MG63 (cell line): ENCODE results near the gene RABGAP1L. TPM values are rescaled to one million over a fixed set of nuclear protein-coding genes. Genes with fewer than 3 reads are reported as not detected.
"Not testable (repeated sequence)": the region's sequence is repeated elsewhere in the genome, so short reads cannot be mapped to it uniquely, and the experiment has no call there.

Experiments used
- DNase-seq: peaks from one replicate; pipeline ENCODE4 v3.0.0-alpha.2; 2020
- H3K27me3 ChIP-seq: fragments of 250-450 bp; sonication (Bioruptor Pico); 2 replicates; pipeline ENCODE4 v1.5.1; 2020; ENCODE audit warnings: mild to moderate bottlenecking, moderate library complexity
- H3K36me3 ChIP-seq: fragments of 250-450 bp; sonication (Bioruptor Pico); 2 replicates; pipeline ENCODE4 v1.5.1; 2020; ENCODE audit warnings: mild to moderate bottlenecking, moderate library complexity
- H3K4me3 ChIP-seq: fragments of 250-450 bp; sonication (Bioruptor Pico); 2 replicates; pipeline ENCODE4 v1.5.1; 2020; ENCODE audit warnings: mild to moderate bottlenecking, moderate library complexity
- H3K9me3 ChIP-seq: fragments of 250-450 bp; sonication (Bioruptor Pico); 2 replicates; pipeline ENCODE4 v1.5.1; 2020; ENCODE audit warnings: mild to moderate bottlenecking, moderate library complexity
- total RNA-seq: library from RNA; depleted of rRNA; stranded (reverse); fragments of >200 nt; shearing (Covaris generic); gene quantifications from 2 replicates; pipeline ENCODE4 v1.2.3, GENCODE V29; 2014; ENCODE audit warnings: low replicate concordance

Gene RABGAP1L
- total RNA-seq, 1 experiment from 2014 or later: 14.8 TPM

GRCh38 chr1:174242856-174243255 lies 83.5 kb downstream of the RABGAP1L start:
- no peaks in the 10 kb centered on the region for H3K9me3 ChIP-seq
- no peak for DNase-seq
- H3K27me3 ChIP-seq: no peaks in the 10 kb centered on the region
- peaks cover 3% of the 10 kb centered on the region; the same call in 1 of the 2 replicates for H3K36me3 ChIP-seq
- H3K4me3 ChIP-seq: no peak overlapping the region

GRCh38 chr1:174243451-174244000 lies 84.2 kb downstream of the RABGAP1L start:
- H3K27me3 ChIP-seq: no peaks in the 10 kb centered on the region
- no peak for DNase-seq
- H3K36me3 ChIP-seq: peaks cover 3% of the 10 kb centered on the region; the same call in 1 of the 2 replicates
- H3K4me3 ChIP-seq: no peak overlapping the region
- no peaks in the 10 kb centered on the region for H3K9me3 ChIP-seq

GRCh38 chr1:174244017-174244416 lies 84.7 kb downstream of the RABGAP1L start:
- Histone ChIP-seq H3K9me3 (no peaks in the 10 kb centered on the region), H3K27me3 (no peaks in the 10 kb centered on the region), H3K36me3 (peaks cover 3% of the 10 kb centered on the region; the same call in 1 of the 2 replicates), H3K4me3 (no peak overlapping the region)
- DNase-seq: no peak

- Histone ChIP-seq H3K27me3 (no peaks in the 10 kb centered on the region), H3K36me3 (peaks cover 3% of the 10 kb centered on the region; the same call in 1 of the 2 replicates), H3K9me3 (no peaks in the 10 kb centered on the region), H3K4me3 (no peak overlapping the region)
- no peak for DNase-seq
Observed at GRCh38 chr1:174247472-174247871, 88.2 kb downstream of the RABGAP1L start.

GRCh38 chr1:174248041-174248440 lies 88.7 kb downstream of the RABGAP1L start:
- Histone ChIP-seq H3K27me3 (no peaks in the 10 kb centered on the region), H3K9me3 (no peaks in the 10 kb centered on the region), H3K4me3 (no peak overlapping the region), H3K36me3 (peaks cover 3% of the 10 kb centered on the region; the same call in 1 of the 2 replicates)
- DNase-seq: no peak

- not testable (repeated sequence) for H3K9me3 ChIP-seq, H3K36me3 ChIP-seq, H3K4me3 ChIP-seq, DNase-seq, H3K27me3 ChIP-seq
Observed at GRCh38 chr1:174256386-174256785, 97.1 kb downstream of the RABGAP1L start.

GRCh38 chr1:174258148-174258550 lies 98.8 kb downstream of the RABGAP1L start:
- no peaks in the 10 kb centered on the region for H3K27me3 ChIP-seq
- H3K9me3 ChIP-seq: no peaks in the 10 kb centered on the region
- no peak overlapping the region for H3K4me3 ChIP-seq
- H3K36me3 ChIP-seq: no peaks in the 10 kb centered on the region
- DNase-seq: no peak

- H3K36me3 ChIP-seq: no peaks in the 10 kb centered on the region
- H3K27me3 ChIP-seq: no peaks in the 10 kb centered on the region
- H3K9me3 ChIP-seq: no peaks in the 10 kb centered on the region
- no peak overlapping the region for H3K4me3 ChIP-seq
- DNase-seq: peak; percentile 2
Observed at GRCh38 chr1:174262349-174263241, 103.3 kb downstream of the RABGAP1L start.

GRCh38 chr1:174265282-174265681 lies 106.0 kb downstream of the RABGAP1L start:
- Histone ChIP-seq H3K27me3 (no peaks in the 10 kb centered on the region), H3K9me3 (no peaks in the 10 kb centered on the region), H3K4me3 (no peak overlapping the region), H3K36me3 (no peaks in the 10 kb centered on the region)
- no peak for DNase-seq

GRCh38 chr1:174266476-174266875 lies 107.2 kb downstream of the RABGAP1L start:
- no peak for DNase-seq
- no peak overlapping the region for H3K4me3 ChIP-seq

GRCh38 chr1:174266991-174267612 lies 107.8 kb downstream of the RABGAP1L start:
- Histone ChIP-seq H3K4me3 (no peak overlapping the region), H3K36me3 (no peaks in the 10 kb centered on the region), H3K27me3 (no peaks in the 10 kb centered on the region), H3K9me3 (no peaks in the 10 kb centered on the region)
- no peak for DNase-seq

More at GRCh38 chr1:174266476-174266875, 107.2 kb downstream of the RABGAP1L start:
- Histone ChIP-seq H3K27me3 (no peaks in the 10 kb centered on the region), H3K36me3 (no peaks in the 10 kb centered on the region), H3K9me3 (no peaks in the 10 kb centered on the region)

GRCh38 chr1:174269989-174270651 lies 110.8 kb downstream of the RABGAP1L start:
- no peak for DNase-seq
- no peaks in the 10 kb centered on the region for H3K27me3 ChIP-seq

GRCh38 chr1:174273190-174273589 lies 113.9 kb downstream of the RABGAP1L start:
- no peaks in the 10 kb centered on the region for H3K9me3 ChIP-seq
- no peak overlapping the region for H3K4me3 ChIP-seq
- H3K27me3 ChIP-seq: no peaks in the 10 kb centered on the region
- DNase-seq: no peak
- no peaks in the 10 kb centered on the region for H3K36me3 ChIP-seq

More at GRCh38 chr1:174269989-174270651, 110.8 kb downstream of the RABGAP1L start:
- H3K36me3 ChIP-seq: no peaks in the 10 kb centered on the region
- no peak overlapping the region for H3K4me3 ChIP-seq
- H3K9me3 ChIP-seq: no peaks in the 10 kb centered on the region

GRCh38 chr1:174273776-174274175 lies 114.5 kb downstream of the RABGAP1L start:
- Histone ChIP-seq H3K4me3 (no peak overlapping the region), H3K27me3 (no peaks in the 10 kb centered on the region), H3K9me3 (no peaks in the 10 kb centered on the region), H3K36me3 (no peaks in the 10 kb centered on the region)
- DNase-seq: no peak

- H3K4me3 ChIP-seq: no peak overlapping the region
- H3K36me3 ChIP-seq: no peaks in the 10 kb centered on the region
- no peak for DNase-seq
- no peaks in the 10 kb centered on the region for H3K9me3 ChIP-seq
- H3K27me3 ChIP-seq: no peaks in the 10 kb centered on the region
Observed at GRCh38 chr1:174274452-174274851, 115.1 kb downstream of the RABGAP1L start.

- DNase-seq: no peak
- no peaks in the 10 kb centered on the region for H3K36me3 ChIP-seq
- H3K27me3 ChIP-seq: no peaks in the 10 kb centered on the region
- no peak overlapping the region for H3K4me3 ChIP-seq
- H3K9me3 ChIP-seq: no peaks in the 10 kb centered on the region
Observed at GRCh38 chr1:174274884-174275283, 115.6 kb downstream of the RABGAP1L start.

- no peaks in the 10 kb centered on the region; the same call in 1 of the 2 replicates for H3K36me3 ChIP-seq
- H3K9me3 ChIP-seq: no peaks in the 10 kb centered on the region
- no peaks in the 10 kb centered on the region for H3K27me3 ChIP-seq
- no peak for DNase-seq
- no peak overlapping the region for H3K4me3 ChIP-seq
Observed at GRCh38 chr1:174276087-174276486, 116.8 kb downstream of the RABGAP1L start.
